ENCODE measurements around the gene DAO.
"Not testable (repeated sequence)": the region's sequence is repeated elsewhere in the genome, so short reads cannot be mapped to it uniquely, and the experiment has no call there.

Gene DAO

DNA sequence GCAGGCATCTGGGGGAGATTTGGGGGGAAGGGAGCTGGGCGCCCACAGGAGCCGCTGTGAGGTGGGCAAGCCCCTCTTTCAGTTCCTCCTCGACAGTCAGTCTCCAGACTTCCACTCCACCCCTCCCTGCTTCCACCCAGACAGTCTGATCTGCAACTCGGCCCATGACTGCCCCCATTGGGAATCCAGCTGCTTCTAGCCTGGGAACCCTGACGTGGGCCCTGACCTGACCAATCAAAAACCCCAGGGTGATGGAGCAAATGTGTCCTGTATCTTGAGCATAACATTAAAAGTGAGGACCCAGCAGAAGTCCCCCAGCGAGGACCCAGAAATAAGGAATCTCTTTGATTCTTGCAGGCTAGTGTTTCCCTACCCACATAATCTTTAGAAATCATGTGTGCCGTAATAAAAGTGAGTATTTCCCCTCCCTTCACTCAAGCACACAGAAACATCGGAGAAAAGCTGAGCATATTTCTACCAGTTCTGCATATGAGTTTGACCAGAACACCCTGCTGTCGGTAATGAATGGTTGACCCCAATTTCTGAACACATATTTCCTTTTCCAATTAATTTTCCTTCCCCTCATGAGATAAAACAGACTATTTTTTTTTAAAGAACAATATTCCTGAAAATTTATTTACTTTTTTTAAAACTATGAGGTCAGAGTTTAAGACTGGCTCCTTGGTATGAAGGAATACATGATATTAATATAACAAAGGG is 28.9 kb upstream of the DAO start:
- no peak for DNase-seq (ENCODE audit: low read depth in 2 of 2)

DNA sequence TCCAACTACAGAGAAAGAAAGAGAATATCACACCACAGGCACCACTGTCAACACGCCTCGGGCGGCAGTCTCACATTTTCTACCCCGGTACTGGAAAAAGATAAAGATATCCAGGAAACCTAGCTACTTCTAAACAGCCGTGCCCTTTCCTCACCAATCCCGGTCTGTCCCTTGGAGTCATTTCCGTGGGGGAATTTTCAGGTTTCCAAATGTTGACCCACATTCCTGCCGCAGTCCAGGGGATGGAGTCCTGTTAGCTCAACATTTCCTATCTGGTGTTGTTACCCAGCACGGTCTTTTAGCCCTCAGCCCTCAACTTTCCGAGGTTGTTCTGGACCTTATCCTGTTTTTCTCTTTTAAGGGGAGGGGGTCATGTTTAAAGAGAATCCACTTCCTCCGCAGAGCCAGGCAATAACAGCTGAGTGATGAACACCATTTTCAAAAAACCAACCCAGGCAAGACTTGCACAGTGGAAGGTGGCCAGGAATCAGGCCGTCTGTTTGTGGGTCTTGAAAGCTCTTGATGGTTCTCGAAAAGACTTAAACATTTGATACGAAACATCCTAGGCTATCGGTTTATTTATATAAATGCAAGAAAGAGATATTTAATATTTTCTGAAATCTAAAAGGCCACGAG is 27.1 kb upstream of the DAO start:
- DNase-seq (ENCODE audit: low read depth in 2 of 2) = no peak

DNA sequence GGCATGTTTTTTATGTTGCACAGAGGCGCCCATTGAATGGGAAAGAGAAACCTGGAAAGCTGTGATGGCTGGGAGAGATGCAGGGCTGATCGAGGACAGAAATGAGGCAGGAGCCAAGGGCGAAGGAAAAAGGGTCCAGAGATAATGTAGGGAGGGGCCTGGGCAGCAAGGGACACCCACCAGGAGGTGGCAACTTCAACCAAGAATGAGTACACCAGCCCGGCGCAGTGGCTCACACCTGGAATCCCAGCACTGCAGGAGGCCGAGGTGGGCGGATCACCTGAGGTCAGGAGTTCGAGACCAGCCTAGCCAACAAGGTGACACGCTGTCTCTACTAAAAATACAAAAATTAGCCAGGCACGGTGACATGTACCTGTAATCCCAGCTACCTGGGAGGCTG is 26.5 kb upstream of the DAO start:
- no peak for DNase-seq (ENCODE audit: low read depth in 2 of 2)

DNA sequence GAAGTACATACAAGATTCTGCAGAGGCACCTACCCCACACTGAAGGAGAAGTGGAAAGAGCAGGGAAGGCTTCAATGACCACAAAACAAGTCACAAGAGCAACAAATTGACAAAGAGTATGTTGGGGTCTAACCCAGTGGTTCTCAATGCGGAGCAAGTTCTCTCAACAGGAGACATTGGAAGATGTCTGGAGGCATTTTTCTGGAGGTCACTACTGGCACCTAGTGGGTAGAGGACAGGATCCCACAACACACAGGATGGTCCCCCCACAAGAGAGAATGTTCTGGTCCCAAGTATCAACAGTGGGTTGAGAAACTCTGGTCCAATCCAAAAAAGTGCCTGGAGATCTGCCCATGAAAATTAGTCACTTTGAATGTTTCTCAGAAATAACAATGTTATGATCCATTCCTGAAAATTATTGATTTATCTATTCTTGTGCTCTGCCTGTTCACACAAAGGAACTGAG is 25.9 kb upstream of the DAO start:
- no peak for DNase-seq (ENCODE audit: low read depth in 2 of 2)

DNA sequence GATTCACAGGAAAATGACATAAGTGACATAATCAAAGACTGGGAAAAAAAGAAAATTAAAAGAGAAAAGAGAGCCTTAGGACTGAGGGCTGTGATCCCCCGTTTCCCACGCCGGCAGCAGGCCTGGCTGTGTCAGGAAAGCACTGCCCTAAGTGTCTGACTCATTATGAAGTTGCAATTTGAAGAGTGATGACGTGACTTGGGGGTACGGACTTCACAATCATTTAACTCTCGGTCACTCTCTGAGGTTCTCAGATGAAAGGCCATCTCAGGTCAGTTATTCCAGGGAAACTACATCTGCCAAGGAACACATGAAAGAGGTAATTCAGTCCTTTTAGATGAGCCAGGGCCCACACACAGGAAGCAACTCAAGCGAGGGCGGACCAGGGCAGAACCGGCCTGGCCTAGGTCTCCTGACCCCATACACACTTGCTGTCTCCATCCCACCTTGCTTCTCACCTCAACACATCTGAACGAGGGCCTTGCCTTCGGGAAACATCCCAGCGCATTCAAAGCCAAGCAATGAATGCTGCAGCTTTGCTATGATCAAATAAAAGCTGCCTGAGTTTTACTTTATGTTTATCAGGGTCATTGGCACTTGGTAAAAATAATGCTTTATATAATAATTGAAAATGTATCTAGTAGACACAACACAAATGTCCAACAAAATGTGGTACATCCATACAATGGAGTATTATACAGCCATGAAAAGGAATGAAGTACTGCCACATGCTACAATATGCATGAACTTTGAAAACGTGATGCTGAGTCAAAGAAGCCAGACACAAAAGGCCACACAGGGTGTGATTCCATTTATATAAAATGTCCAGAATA is 25.2 kb upstream of the DAO start:
- DNase-seq (ENCODE audit: low read depth in 2 of 2) = no peak

DNA sequence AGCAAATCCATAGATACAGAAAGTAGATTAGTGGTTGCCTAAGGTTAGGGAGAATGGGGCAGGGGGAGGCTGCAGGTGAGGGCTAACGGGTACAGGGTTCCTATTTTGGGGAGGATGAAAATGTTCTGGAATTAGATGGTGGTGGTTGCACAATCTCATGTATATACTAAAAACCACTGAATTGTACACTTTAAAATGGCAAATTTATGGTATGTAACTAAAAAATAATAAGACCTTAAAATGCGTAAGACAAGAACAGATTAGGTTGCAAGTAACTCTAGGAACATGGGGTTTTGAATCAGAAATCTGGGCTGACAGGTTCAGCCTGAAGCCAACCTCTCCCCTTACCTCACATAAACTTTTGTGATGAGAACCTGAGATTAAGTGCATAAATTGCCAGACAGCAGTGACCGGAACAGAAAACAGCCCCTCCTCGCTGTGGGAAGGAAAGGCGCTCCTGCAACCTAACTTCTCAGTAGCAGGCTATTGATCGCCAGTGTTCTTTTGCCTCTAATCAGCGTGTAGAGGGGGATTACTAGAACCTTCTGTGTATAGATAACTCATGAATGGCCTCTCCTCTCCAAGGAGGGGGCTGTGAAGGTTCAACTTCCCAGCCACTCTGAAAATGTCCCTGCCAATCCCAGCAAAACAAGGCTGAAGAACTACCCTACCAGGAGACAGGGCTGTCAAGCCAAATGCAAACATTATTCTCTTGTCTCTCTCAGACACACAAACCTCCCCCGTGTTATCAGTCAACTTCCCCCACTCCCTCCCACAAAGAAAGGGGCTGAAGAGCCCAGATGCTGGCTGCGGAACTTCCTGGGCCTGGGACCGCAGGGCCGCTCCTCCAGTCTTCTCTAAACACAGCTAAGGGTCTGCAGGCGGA is 24.4 kb upstream of the DAO start:
- no peak for DNase-seq (ENCODE audit: low read depth in 2 of 2)

DNA sequence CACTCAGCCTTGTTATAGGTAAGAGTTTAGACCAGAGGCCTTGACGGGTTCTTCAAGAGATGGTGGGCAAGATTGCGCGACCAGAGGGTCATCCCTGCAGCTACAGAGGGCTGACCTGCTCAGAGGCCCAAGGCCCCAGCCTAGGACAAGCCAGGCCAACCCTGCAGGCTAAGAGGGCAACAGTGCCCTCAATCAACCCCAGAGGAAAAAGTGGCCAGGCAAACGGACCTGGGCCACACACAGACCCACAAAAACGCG is 23.8 kb upstream of the DAO start:
- DNase-seq (ENCODE audit: low read depth in 2 of 2) = no peak

DNA sequence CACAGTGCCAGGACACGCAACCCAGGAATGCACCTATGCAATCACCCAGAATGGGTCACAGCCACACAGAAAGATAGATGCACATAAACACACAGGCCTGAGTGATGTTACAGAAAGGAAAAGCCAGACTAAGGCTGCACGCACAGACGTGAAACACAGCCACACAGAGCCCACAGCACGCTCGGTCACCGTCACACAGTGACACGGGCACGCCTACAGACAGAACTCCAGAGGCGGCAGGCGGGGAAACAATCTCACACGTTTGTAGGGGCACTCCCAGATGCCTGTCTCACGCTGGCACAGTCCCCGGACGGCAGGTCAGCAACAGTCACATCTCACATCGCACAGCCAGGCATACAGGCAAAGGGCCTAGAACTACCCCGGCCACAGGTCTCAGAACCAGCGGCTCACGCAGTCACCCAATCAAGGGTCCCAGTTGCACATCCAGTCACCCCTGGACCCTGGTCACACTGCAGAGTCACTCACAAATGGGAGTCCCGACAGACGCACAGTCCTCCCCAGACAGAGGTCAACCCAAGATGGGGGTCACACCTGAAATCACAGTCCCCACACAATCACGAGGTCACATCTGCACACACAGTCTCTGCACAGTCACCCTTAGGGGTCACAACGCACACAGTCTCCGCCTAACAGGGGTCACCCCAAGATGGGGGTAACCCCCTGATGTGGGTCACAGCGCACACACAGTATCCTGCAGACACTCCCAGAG is 23.3 kb upstream of the DAO start:
- peak; percentile 42 to 65 for DNase-seq (ENCODE audit: low read depth in 2 of 2)

DNA sequence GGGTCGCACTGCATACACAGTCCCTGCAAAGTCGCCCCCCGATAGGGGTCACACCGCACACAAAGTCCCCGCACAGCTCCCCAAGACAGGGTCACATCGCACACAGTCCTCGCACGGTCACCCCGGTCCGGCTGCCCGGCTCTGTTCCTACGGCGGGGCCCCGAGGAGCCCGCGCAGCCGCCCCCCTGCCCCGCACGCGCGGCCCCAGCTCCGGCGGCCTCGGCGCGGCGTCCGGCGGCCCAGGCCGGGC is 22.8 kb upstream of the DAO start:
- no peak for DNase-seq (ENCODE audit: low read depth in 2 of 2)

DNA sequence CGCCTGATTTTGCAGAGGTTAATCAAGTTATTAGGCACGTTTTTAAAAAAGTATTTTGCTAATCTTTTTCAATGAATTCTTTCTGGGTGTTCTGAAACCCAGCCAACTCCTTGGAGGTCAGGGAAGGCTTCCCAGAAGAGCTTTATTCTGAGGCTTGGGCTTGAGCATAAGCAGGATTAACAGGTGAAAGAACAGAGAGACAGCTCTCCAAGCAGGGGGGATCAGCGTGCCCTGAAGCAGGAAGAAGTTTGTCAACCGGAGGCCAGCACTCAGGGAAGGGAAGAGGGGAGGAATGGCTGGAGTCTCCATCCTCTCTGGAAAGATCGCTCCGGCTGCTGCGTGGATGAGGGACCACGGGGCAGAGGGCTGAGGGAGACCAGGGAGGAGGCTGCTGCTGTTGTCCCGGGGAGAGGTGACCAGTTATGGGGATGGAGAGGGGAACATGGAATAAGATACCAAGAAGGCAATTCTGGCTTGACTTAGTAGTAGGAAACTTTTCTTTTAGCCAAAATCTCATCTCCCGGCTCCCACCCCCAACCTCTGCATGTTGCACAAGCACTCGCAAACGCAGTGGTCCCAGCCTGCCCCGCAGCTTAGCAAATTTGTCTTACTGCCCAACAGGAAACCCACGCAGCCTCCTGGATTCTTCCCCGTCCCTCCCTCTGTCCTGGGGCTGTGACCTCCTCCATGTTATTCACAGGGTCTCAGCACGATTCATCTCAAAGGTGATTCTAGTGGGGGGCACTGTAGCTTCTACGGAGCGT is 21.4 kb upstream of the DAO start:
- no peak for DNase-seq (ENCODE audit: low read depth in 2 of 2)

DNA sequence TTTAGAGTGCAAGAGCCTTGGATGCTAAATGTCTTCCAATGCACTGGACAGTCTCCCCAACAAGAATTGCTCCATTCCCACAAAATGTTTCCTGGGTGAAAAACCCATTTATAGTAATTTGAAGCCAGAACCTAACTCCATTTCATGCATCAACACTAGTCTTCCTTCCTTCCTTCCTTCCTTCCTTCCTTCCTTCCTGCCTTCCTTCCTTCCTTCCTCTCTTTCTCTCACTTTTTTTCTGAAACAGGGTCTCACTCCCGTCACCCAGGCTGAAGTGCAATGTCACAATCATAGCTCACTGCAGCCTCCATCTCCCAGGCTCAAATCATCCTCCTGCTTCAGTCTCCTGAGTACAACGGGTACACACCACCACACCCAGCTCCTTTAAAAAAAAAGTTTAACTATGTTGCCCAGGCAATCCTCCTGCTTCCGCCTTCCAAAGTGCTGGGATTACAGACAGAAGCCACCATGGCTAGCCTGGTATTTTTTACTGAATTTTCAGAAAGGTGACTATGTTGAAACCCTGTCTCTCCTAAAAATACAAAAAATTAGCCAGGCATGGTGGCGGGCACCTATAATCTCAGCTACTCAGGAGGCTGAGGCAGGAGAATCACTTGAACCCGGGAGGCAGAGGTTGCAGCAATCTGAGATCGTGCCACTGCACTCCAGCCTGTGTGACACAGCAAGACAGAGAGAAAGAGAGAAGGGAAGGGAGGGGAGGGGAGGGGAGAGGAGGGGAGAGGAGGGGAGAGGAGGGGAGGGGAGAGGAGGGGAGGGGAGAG is 20.6 kb upstream of the DAO start:
- not testable (repeated sequence) for DNase-seq (ENCODE audit: low read depth in 2 of 2)

DNA sequence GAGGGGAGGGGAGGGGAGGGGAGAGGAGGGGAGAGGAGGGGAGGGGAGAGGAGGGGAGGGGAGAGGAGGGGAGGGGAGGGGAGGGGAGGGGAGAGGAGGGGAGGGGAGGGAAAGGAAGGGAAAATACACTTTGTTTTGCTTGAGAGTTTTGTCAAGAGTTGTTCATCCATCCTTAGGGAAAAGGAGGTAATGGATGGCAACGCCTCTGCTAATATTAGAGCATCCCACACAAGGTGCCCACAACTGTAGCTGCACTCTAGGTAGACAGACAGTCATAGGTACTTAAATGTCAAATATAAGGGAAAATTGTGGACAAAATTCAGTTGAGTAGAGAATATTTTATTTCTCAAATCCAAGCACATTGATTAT is 20.0 kb upstream of the DAO start:
- DNase-seq (ENCODE audit: low read depth in 2 of 2) = no peak

DNA sequence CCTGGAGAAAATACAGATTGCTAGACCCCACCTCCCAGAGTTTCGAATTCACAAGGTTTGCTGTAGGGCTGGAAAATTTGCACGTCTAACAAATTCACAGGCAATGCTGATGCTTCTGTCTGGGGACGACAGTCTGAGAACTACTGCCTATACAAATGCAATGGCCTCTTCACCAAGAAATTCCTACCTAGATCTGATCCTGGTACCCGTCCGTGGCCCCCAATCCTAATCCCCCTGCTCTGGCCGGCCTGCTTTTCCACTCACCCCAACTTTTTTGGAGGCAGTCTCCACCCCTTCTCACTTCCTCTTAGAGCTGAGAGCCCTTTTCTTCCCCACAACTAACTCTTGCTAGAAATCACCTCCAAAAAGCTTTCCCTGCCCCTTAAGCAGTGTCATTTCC is 19.4 kb upstream of the DAO start:
- DNase-seq (ENCODE audit: low read depth in 2 of 2) = no peak

DNA sequence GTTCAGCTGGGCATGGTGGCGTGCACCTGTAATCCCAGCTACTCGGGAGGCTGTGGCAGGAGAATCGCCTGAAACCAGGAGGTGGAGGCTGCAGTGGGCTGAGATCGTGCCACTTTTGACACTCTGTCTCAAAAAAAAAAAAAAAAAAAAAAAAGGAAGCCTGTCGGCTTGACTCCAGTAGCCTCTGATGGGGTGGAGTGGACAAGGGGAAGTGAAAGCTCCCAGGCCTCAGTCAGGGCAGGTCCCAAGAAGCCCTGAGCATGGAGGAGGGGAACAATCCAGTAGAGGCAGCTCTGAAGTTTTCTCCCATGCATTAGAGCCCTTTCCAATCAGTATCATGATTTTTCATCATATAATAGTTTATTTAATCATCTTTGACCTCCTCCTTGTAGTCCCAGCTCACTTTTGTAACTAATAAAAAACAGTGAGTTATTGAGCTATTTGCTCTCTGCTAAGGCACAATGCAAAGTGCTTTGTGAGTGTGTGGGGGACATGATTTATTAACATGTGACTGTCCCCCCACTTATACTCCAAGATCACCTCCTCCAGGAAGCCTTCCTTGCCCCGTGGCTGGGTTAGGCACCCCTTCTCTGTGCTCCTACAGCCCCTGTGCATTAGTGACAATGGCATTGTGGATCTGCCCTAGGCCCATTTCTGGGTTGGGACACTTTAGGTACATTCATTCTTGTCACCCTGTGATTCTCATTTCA is 17.9 kb upstream of the DAO start:
- DNase-seq (ENCODE audit: low read depth in 2 of 2) = no peak

DNA sequence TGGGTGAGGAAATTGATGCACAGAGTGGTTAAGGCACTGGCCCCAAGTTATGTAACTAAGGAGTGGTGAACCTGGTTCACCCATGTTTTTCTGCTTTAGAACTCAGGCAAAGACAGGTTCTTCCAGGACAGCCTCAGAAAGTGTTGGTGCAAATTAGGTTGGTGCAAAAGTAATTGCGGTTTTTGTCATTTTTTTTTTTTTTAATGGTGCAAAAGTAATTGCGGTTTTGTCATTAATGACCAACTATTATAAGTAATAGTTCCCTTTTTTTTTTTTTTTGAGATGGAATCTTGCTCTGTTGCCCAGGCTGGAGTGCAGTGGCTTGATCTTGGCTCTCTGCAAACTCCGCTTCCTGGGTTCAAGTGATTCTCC is 17.3 kb upstream of the DAO start:
- DNase-seq (ENCODE audit: low read depth in 2 of 2) = no peak

DNA sequence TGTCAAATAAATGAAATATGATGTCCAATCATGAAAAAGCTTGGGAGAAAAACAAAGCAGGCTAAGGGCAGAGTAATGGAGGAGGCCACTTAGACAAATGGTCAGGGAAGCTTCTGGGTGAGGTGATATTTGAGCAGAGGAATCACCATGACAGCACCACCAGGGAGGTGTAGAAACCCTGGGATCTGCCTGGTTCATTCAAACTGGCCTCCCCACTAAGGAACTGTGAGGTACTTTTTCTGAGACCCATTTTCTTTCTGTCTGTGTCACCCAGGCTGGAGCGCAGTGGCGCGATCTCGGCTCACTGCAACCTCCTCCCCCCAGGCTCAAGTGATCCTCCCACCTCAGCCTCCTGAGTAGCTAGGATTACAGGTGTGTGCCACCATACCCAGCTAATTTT is 14.7 kb upstream of the DAO start:
- no peak for DNase-seq (ENCODE audit: low read depth in 2 of 2)

DNA sequence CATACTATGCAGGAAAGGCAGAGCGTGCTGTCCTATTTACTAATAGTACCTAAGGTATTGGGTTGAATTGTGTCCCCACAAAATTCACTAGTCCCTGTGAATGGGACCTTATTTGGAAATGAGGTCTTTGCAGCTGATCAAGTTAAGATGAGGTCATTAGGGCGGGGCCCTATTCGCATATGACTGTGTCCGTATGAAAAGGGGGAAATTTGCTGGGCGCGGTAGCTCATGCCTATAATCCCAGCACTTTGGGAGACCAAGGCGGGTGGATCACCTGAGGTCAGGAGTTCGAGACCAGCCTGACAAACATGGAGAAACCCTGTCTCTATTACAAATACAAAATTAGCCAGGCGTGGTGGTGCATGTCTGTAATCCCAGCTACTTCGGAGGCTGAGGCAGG is 13.8 kb upstream of the DAO start:
- not testable (repeated sequence) for DNase-seq (ENCODE audit: low read depth in 2 of 2)

DNA sequence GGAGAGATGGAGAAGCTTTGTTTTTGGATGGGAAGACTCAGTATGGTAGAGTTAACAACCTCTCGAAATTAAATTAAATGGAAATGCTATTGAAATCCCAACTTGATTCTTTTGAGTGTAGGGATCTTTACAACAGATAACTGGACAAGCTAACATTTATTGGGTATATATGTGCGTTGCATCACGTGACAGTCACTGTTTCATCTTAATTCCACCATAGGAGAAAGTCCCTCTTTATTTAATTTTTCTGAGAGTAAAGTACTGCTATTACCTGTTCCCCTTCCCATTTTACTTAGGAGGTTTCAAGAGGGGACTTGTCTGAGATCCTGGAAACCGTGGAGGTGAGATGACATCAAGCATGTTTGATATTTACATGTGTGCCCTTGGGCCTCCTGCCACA is 11.1 kb upstream of the DAO start:
- no peak for DNase-seq (ENCODE audit: low read depth in 2 of 2)

DNA sequence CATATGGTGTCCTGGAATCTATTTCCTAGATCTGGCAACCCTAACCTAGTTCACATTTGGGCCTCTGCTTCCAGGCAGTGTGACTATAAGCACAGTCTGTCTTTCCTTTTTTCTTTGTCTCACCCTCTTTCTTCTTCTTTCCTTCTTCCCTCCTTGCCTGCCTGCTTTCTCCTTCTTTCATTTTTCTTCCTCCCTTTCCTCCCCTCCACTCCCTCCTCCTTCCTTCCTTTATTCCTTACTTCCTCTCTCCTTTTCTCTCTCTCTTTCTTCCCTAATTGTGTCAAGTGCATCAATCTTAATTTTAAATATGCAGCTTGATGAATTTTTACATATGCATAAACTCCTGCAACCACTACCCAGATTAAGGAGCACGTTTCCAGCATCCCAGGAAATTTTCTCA is 4.6 kb upstream of the DAO start:
- no peak for DNase-seq (ENCODE audit: low read depth in 2 of 2)

Data from stimulated activated CD8-positive, alpha-beta memory T cell treated with anti-CD3 and anti-CD28 coated beads, Interleukin-15, amount 100 ng/mL, for 48 hours (primary cell).